CD8-positive, alpha-beta memory T cell (primary cell): ENCODE results near the gene CASZ1. TPM values are rescaled to one million over a fixed set of nuclear protein-coding genes. Genes with fewer than 3 reads are reported as not detected.

ENCODE experiments used
- CTCF ChIA-PET: fragments of 350-600 bp; sonication (Branson Sonifier 250); formaldehyde crosslinking; loops from one replicate; lab custom pipeline; 2021; ENCODE audit warnings: antibody characterized with exemption; lab: Charles Lee
- POLR2A ChIA-PET: fragments of 350-600 bp; sonication (Branson Sonifier 250); formaldehyde crosslinking; loops from one replicate; lab custom pipeline; 2021; ENCODE audit warnings: antibody characterized with exemption; lab: Charles Lee
- DNase-seq, 5 donors: peaks; one replicate each; pipeline versions ENCODE4 v3.0.0 to v3.0.0-alpha.2; 2020 to 2022; ENCODE audit warnings: mixed read lengths in 1 of 5
- H3K27ac ChIP-seq: one replicate; pipeline ENCODE4 v1.7.0; 2013; ENCODE audit warnings: low read depth, mild to moderate bottlenecking, low read length, moderate library complexity
- H3K27me3 ChIP-seq: 2 replicates; pipeline ENCODE4 v1.7.0; 2013; ENCODE audit warnings: low read length, mild to moderate bottlenecking; ENCODE audit not compliant: insufficient read depth, poor library complexity, severe bottlenecking
- H3K36me3 ChIP-seq: 2 replicates; pipeline ENCODE4 v1.7.0; 2013; ENCODE audit warnings: mild to moderate bottlenecking, low read length, moderate library complexity; ENCODE audit not compliant: insufficient read depth
- H3K4me1 ChIP-seq: 2 replicates; pipeline ENCODE4 v1.7.0; 2013; ENCODE audit warnings: mild to moderate bottlenecking, low read length, moderate library complexity; ENCODE audit not compliant: insufficient read depth
- H3K4me3 ChIP-seq: 2 replicates; pipeline ENCODE4 v1.7.0; 2013; ENCODE audit warnings: mild to moderate bottlenecking, low read length
- H3K9me3 ChIP-seq: 2 replicates; pipeline ENCODE4 v1.7.0; 2013; ENCODE audit warnings: mild to moderate bottlenecking, low read length
- H3K27ac Mint-ChIP-seq, 8 donors: one replicate each; pipeline ENCODE4 v1.8.0; 2020 to 2021; ENCODE audit warnings: mixed read lengths in 8 of 8, mild to moderate bottlenecking in 6 of 8, inconsistent platforms in 3 of 8, moderate library complexity in 3 of 8
- H3K27me3 Mint-ChIP-seq, 2 donors: one replicate each; pipeline ENCODE4 v1.8.0; 2020 to 2021; ENCODE audit warnings: mixed read lengths in 2 of 2, mild to moderate bottlenecking in 1 of 2, moderate library complexity in 1 of 2
- H3K36me3 Mint-ChIP-seq, 3 donors: one replicate each; pipeline ENCODE4 v1.8.0; 2020 to 2021; ENCODE audit warnings: mixed read lengths in 3 of 3, inconsistent platforms in 1 of 3, mild to moderate bottlenecking in 1 of 3
- H3K4me1 Mint-ChIP-seq, 3 donors: one replicate each; pipeline ENCODE4 v1.8.0; 2020 to 2021; ENCODE audit warnings: mixed read lengths in 3 of 3, inconsistent platforms in 1 of 3, mild to moderate bottlenecking in 1 of 3
- H3K4me3 Mint-ChIP-seq, 7 donors: one replicate each; pipeline ENCODE4 v1.8.0; 2020 to 2021; ENCODE audit warnings: mixed read lengths in 7 of 7, mild to moderate bottlenecking in 6 of 7, moderate library complexity in 4 of 7, inconsistent platforms in 2 of 7
- H3K9me3 Mint-ChIP-seq, 5 donors: one replicate each; pipeline ENCODE4 v1.8.0; 2020 to 2022; ENCODE audit warnings: mixed read lengths in 5 of 5, mild to moderate bottlenecking in 3 of 5, moderate library complexity in 2 of 5, inconsistent platforms in 1 of 5
- polyA plus RNA-seq: library from polyadenylated mRNA; unstranded; fragments of 300-500 nt; fragmentation: Illumina TruSeq; gene quantifications from one replicate; pipeline ENCODE4 v1.2.3, GENCODE V29; 2021
- total RNA-seq, 2 experiments: library from RNA; stranded (reverse); gene quantifications; one replicate each; pipeline ENCODE4 v1.2.3, GENCODE V29; 2021

CASZ1 gene
- total and polyA plus RNA-seq, 3 experiments from 2014 or later, result 2.2 to 10.5 (median 9.9) TPM

DNA sequence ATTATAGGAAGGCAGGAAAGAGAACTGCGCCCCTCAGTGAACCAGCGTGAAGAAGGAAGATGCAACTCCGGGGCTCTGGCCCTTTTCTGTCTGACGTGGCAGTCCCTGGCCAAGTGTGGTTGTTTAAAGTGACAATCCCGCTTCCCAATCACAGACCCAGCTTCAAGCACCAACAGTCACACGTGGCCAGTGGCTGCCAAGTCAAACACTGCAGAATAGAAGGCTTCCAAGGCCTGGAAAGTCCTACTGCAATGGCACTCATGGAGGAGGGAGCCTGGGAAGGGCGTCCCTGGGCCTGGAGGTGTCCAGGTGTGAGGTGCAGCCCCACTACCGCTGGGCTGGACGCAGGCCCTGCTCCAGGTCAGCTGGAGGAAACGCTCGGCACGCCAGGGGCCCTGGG lies 143.8 kb downstream of the CASZ1 start:
- POLR2A ChIA-PET, result no interaction called here
- H3K36me3 ChIP-seq, result no peaks in the 10 kb centered on the region
- Mint-ChIP-seq H3K27me3 (no peaks in the 10 kb centered on the region), H3K36me3 (peaks cover 0 to 45% (median 4%) of the 10 kb centered on the region in 3 donors), H3K9me3 (no peaks in the 10 kb centered on the region), H3K4me1 (no peaks in the 10 kb centered on the region), H3K27ac (no peak overlapping the region), H3K4me3 (no peak overlapping the region)
- H3K4me1 ChIP-seq, result no peaks in the 10 kb centered on the region
- no peaks in the 10 kb centered on the region for H3K9me3 ChIP-seq
- H3K27me3 ChIP-seq, result no peaks in the 10 kb centered on the region
- DNase-seq, result no peak
- no peak overlapping the region for H3K27ac ChIP-seq
- no peak overlapping the region for H3K4me3 ChIP-seq
- CTCF ChIA-PET, result no interaction called here

DNA sequence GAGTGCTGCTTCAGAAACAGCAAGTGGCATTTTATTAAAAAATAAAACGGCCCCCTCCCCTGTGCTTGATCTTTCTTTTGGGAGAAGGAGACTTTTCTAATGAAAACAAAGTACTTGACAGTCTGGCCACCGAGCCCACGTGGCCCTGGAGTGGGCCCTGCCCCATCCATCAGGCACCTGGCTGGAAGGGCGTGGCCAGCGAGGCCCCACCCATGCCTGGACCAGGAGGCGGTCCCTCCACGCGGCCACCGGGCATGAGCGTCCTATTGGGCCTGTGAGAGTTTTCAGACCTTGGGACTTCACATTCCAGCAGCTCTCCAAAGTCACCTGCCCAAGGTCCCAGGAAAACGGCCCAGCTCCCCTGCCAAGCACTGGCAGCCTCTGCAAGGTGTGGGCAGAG lies 144.7 kb downstream of the CASZ1 start:
- no peaks in the 10 kb centered on the region for H3K9me3 ChIP-seq
- H3K4me3 Mint-ChIP-seq, result no peak overlapping the region
- POLR2A ChIA-PET, result no interaction called here
- no peaks in the 10 kb centered on the region for H3K4me1 Mint-ChIP-seq
- no peaks in the 10 kb centered on the region for H3K4me1 ChIP-seq
- no peaks in the 10 kb centered on the region for H3K36me3 ChIP-seq
- CTCF ChIA-PET, result no interaction called here
- peak overlapping the region in 1 of 8 donors; percentile 65 for H3K27ac Mint-ChIP-seq
- no peaks in the 10 kb centered on the region for H3K27me3 Mint-ChIP-seq
- H3K4me3 ChIP-seq, result no peak overlapping the region
- no peaks in the 10 kb centered on the region for H3K9me3 Mint-ChIP-seq
- no peaks in the 10 kb centered on the region for H3K27me3 ChIP-seq
- peaks cover 0 to 44% (median 4%) of the 10 kb centered on the region in 3 donors for H3K36me3 Mint-ChIP-seq
- no peak overlapping the region for H3K27ac ChIP-seq
- DNase-seq, result no peak

DNA sequence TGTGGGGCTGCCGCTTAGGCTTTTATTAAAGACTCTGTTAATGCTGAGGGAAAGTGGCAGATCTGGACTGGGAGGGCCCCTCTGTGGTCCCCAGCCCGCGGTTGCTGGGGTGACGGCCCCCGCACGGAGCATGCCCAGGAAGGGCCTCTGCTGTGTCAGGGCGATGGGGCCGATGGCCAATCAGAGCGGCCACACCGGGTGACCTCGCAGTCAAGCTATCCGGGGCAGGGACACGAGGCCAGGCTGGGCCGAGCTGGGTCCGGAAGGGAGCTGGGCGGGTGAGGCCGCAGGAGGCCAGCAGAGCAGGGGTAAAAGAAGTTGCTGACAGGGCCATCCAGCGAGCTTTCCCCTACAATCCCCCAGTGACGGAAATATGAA lies 145.1 kb downstream of the CASZ1 start:
- no peak overlapping the region for H3K27ac Mint-ChIP-seq

DNA sequence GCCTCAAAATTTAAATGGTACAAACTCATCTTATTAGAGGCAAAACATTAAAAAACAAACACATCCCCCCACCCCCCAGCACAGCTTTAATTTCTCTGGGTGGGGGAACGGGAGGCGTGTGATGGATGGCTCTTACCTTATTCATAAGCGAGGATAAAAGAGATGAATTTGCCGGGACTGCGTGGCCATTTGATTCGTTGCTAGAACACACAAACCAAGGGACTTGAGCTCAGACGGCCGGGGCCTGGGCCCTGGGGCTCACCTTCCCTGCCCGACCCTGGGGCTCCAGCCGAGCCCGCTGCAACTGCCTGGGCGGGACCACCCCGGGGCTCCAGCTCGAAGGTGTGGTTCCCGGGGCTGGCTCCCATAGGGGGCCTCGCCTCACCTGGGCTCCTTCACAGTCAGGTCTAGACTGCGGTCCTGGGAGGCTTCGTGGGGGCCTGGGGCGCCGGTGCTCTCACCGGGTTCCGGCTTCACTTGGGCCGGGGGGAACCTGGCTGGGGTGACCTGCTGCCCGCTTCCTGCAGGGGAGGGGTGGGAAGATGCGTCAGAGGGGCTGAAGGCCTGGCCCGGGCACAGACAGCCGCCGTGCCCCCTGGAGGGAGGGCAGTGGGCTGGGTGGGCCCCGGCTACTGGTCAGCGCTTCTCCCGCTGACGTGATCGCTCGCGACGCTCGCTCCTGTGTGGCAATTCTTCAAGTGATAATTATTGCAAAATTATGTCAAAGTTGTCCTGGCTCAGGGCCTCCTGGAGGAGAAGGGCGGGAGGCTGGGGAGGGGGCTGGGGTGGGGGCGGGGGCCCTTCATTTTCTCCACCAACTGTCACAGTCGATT lies 145.7 kb downstream of the CASZ1 start:
- no peak for DNase-seq
- ChIA-PET POLR2A (no interaction called here), CTCF (no interaction called here)
- Mint-ChIP-seq H3K27me3 (no peaks in the 10 kb centered on the region), H3K4me3 (no peak overlapping the region), H3K36me3 (peaks cover 0 to 44% (median 4%) of the 10 kb centered on the region in 3 donors), H3K9me3 (no peaks in the 10 kb centered on the region), H3K4me1 (no peaks in the 10 kb centered on the region), H3K27ac (no peak overlapping the region)
- Histone ChIP-seq H3K36me3 (no peaks in the 10 kb centered on the region), H3K9me3 (no peaks in the 10 kb centered on the region), H3K4me1 (no peaks in the 10 kb centered on the region), H3K4me3 (no peak overlapping the region), H3K27ac (no peak overlapping the region), H3K27me3 (no peaks in the 10 kb centered on the region)

More for the DNA sequence above, 145.1 kb downstream of the CASZ1 start:
- ChIA-PET POLR2A (no interaction called here), CTCF (no interaction called here)
- Histone ChIP-seq H3K36me3 (no peaks in the 10 kb centered on the region), H3K27me3 (no peaks in the 10 kb centered on the region), H3K4me1 (no peaks in the 10 kb centered on the region), H3K9me3 (no peaks in the 10 kb centered on the region), H3K4me3 (no peak overlapping the region), H3K27ac (no peak overlapping the region)
- Mint-ChIP-seq H3K4me1 (no peaks in the 10 kb centered on the region), H3K27me3 (no peaks in the 10 kb centered on the region), H3K4me3 (no peak overlapping the region), H3K9me3 (no peaks in the 10 kb centered on the region), H3K36me3 (peaks cover 0 to 45% (median 4%) of the 10 kb centered on the region in 3 donors)
- DNase-seq, result no peak

DNA sequence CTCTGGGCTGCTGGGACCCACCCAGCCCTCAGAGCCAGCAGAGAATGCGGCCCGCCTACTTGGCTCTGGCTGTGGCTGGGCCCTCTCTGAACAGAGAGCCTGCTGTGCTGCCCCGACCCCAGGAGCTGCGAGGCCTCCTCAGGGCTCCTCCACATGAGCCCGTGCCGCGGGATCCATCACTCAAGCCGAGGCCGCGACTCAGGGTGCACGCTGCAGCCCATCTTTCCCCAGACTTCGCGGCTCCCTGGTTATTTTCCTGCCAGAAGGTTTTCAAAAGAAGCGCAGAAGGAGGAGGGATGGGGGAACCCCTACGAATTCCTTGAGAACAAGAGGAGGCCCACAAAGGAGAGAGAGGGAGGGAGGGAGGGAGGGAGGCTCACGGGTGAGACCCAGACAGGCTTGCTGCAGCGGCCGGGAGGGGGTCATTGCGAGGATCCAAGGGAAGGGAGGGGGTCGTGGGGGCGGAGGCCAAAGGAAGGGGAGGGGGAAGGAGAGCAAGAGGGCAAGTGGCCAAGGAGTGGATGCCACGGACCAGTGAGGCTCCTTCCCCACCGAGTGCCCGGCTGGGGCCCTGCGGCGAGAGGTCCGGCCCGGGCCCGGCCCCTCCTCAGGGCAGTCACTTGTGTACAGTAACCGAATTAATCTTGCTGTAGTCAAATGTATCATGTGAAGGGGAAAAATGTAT lies 146.8 kb downstream of the CASZ1 start:
- ChIA-PET POLR2A (no interaction called here), CTCF (no interaction called here)
- H3K4me3 ChIP-seq, result no peak overlapping the region
- H3K4me3 Mint-ChIP-seq, result no peak overlapping the region
- H3K4me1 Mint-ChIP-seq, result no peaks in the 10 kb centered on the region
- H3K27ac ChIP-seq, result no peak overlapping the region
- no peak overlapping the region for H3K27ac Mint-ChIP-seq
- H3K27me3 Mint-ChIP-seq, result no peaks in the 10 kb centered on the region
- H3K36me3 Mint-ChIP-seq, result peaks cover 0 to 45% (median 4%) of the 10 kb centered on the region in 3 donors
- H3K36me3 ChIP-seq, result no peaks in the 10 kb centered on the region
- no peaks in the 10 kb centered on the region for H3K27me3 ChIP-seq
- no peaks in the 10 kb centered on the region for H3K9me3 Mint-ChIP-seq
- no peaks in the 10 kb centered on the region for H3K9me3 ChIP-seq
- H3K4me1 ChIP-seq, result no peaks in the 10 kb centered on the region
- no peak for DNase-seq

DNA sequence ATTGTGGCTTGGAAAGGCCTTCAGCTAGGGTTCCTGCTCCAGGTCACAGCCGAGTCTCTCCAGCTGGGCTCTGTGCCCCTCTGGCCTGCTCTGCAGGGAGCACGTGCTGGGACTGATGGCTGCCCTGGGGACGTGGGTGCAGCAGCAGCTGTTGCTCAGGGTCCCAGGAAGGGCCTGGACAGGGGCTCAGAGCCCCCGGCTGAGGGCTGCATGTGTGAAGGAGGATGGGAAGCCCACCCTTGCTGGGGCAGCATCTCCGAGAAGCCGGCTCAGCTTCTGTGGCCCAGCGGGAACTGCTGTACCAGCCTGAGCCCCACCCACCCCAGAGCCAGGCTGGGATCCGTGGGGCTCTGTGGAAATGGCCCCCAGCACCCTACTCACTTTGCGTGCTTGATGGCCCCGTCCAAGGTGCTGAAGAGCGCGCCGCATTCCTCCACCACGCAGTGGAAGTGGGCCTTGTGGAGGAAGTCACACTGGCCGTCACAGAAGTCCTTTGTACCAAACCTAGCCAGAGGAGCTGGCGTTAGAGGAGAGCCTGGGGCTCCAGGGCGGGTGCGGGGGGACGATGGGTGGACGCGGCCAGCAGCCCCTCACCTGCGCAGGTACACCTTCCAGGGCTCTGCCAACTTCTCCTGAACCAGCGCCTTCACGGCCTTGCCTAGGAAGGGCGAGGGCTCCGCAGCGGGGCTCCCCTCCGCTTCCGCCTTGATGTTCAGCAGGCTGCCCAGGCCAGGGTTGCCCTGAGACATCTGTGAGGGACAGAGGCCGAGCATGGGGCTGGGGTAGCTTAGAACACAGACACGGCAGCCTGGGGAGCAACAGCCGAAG lies 147.5 kb downstream of the CASZ1 start:
- no peak for DNase-seq
- ChIA-PET CTCF (no interaction called here), POLR2A (no interaction called here)

DNA sequence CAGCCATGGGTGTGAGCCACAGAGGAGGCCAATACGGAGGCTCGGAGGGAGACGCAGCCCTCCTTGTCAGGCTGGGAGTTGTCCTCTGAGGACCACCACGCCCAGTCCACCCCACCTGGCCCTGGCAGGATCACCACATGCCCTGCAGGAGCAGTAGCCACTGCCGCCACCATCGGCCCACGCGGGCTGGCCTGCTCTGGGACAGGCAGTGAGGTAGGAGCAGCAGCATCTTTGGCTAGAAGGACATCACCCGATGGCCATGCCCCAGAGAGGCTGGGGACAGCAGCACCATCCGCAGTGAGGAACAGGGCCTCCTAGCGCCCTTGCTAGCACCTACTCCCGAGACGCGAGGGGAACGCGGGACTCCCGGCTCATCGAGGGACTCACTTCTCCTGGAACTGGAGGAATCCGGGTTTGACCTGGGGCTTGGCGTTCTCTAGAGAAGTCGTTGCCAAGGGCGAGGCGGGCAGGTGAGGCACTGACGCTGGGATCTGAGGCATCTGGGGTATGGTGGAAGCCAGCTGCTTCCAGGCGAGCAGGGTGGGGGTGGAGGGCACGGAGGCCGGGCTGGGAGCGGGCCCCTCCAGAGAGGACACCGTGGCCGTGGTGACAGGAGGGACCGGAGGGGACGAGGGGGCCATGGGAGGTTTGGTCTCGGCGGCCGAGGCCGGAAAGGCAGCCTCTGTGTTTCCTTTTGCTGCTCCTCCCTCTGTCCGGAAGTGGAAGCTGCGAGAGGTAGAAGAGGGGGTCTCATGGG lies 148.9 kb downstream of the CASZ1 start:
- H3K4me3 Mint-ChIP-seq, result no peak overlapping the region
- H3K4me1 Mint-ChIP-seq, result no peaks in the 10 kb centered on the region
- ChIA-PET CTCF (no interaction called here), POLR2A (no interaction called here)
- peaks cover 0 to 34% (median 2%) of the 10 kb centered on the region in 3 donors for H3K36me3 Mint-ChIP-seq
- H3K27ac Mint-ChIP-seq, result no peak overlapping the region
- no peak overlapping the region for H3K27ac ChIP-seq
- no peak overlapping the region for H3K4me3 ChIP-seq
- no peaks in the 10 kb centered on the region for H3K9me3 Mint-ChIP-seq
- no peaks in the 10 kb centered on the region for H3K36me3 ChIP-seq
- no peaks in the 10 kb centered on the region for H3K9me3 ChIP-seq
- no peaks in the 10 kb centered on the region for H3K27me3 ChIP-seq
- H3K27me3 Mint-ChIP-seq, result no peaks in the 10 kb centered on the region
- H3K4me1 ChIP-seq, result no peaks in the 10 kb centered on the region
- no peak for DNase-seq

More for the DNA sequence above, 147.5 kb downstream of the CASZ1 start:
- Mint-ChIP-seq H3K9me3 (no peaks in the 10 kb centered on the region), H3K4me3 (no peak overlapping the region), H3K27ac (peak overlapping the region in 1 of 8 donors; percentile 41), H3K27me3 (no peaks in the 10 kb centered on the region), H3K4me1 (no peaks in the 10 kb centered on the region), H3K36me3 (peaks cover 0 to 40% (median 3%) of the 10 kb centered on the region in 3 donors)
- no peak overlapping the region for H3K27ac ChIP-seq
- H3K27me3 ChIP-seq, result no peaks in the 10 kb centered on the region
- no peaks in the 10 kb centered on the region for H3K4me1 ChIP-seq
- no peaks in the 10 kb centered on the region for H3K9me3 ChIP-seq
- H3K4me3 ChIP-seq, result no peak overlapping the region
- H3K36me3 ChIP-seq, result no peaks in the 10 kb centered on the region
